Spleen (tissue), 11 donors: Measurements from ENCODE around the gene ELFN2. TPM values are rescaled to one million over a fixed set of nuclear protein-coding genes. Genes with fewer than 3 reads are reported as not detected.

Source experiments
- DNase-seq: peaks from one replicate; pipeline ENCODE4 v3.0.0-alpha.2; 2020
- H3K27ac ChIP-seq, 8 donors: fragments of 200-600 bp; sonication (generic) in 7 of 8; 1 replicate in 4 of 8; 2 replicates in 4 of 8; pipeline versions ENCODE4 v1.5.0 to v1.8.0; 2016 to 2021; ENCODE audit warnings: inconsistent platforms in 4 of 8, mild to moderate bottlenecking in 4 of 8, moderate library complexity in 1 of 8
- H3K27me3 ChIP-seq, 7 donors: fragments of 200-600 bp; sonication (generic) in 6 of 7; replicated peaks in 1 of 7; 1 replicate in 4 of 7; 2 replicates in 3 of 7; pipeline versions ENCODE4 v1.5.0 to v1.8.0; 2016 to 2021; ENCODE audit warnings: inconsistent platforms in 3 of 7, mild to moderate bottlenecking in 1 of 7
- H3K36me3 ChIP-seq, 6 donors: fragments of 200-600 bp; sonication (generic) in 5 of 6; 1 replicate in 4 of 6; 2 replicates in 2 of 6; pipeline versions ENCODE4 v1.5.0 to v1.8.0; 2016 to 2021; ENCODE audit warnings: inconsistent platforms in 2 of 6
- H3K4me1 ChIP-seq, 6 donors: fragments of 200-600 bp; sonication (generic) in 5 of 6; 1 replicate in 3 of 6; 2 replicates in 3 of 6; pipeline versions ENCODE4 v1.5.0 to v1.8.0; 2016 to 2021; ENCODE audit warnings: inconsistent platforms in 3 of 6
- H3K4me3 ChIP-seq, 8 donors: fragments of 200-600 bp; sonication (generic) in 7 of 8; 1 replicate in 4 of 8; 2 replicates in 4 of 8; pipeline versions ENCODE4 v1.5.0 to v1.8.0; 2016 to 2021; ENCODE audit warnings: inconsistent platforms in 4 of 8, mild to moderate bottlenecking in 4 of 8, moderate library complexity in 2 of 8
- H3K9me3 ChIP-seq, 8 donors: fragments of 200-600 bp; sonication (generic) in 7 of 8; 1 replicate in 4 of 8; 2 replicates in 4 of 8; pipeline versions ENCODE4 v1.5.0 to v1.8.0; 2016 to 2021; ENCODE audit warnings: inconsistent platforms in 4 of 8
- POLR2A ChIP-seq, 3 donors: fragments of 450-650 bp; IDR thresholded peaks; one replicate each; pipeline ENCODE4 v1.5.1; 2017; ENCODE audit warnings: antibody characterized with exemption in 3 of 3, mild to moderate bottlenecking in 1 of 3
- POLR2AphosphoS5 ChIP-seq, 3 donors: sonication (generic); formaldehyde crosslinking; IDR thresholded peaks; one replicate each; pipeline ENCODE4 v1.5.1; 2017; ENCODE audit warnings: antibody characterized with exemption in 3 of 3
- WGBS, 5 donors: extraction: QIAGEN DNeasy Blood & Tissue Kit in 3 of 5; methylation state at CpG; one replicate each; pipeline versions ENCODE4 v1.1.5 to v1.1.7; 2013 to 2018; 5-methylcytosine and 5-hydroxymethylcytosine counted together
- intact Hi-C: fragments of 100-400 bp; cut with DNase I; formaldehyde crosslinking; loops from one replicate; pipeline ENCODE4 v1.15.0; 2023; ENCODE audit warnings: low total_unique reads
- polyA plus RNA-seq, 3 donors: library from polyadenylated mRNA; stranded (reverse); fragments of 200-250 nt; gene quantifications; one replicate each; pipeline ENCODE4 v1.2.1, GENCODE V29; 2013
- total RNA-seq, 7 donors: library from RNA; depleted of rRNA in 3 of 7; stranded (reverse); fragments of >200 nt in 3 of 7; fragmentation: NEBNext Ultra II Directional in 4 of 7; extraction: Animal tissue kit (Norgen Biotek cat#: 25700) in 4 of 7; gene quantifications; one replicate each; pipeline versions ENCODE4 v1.1.0 to v1.2.1, GENCODE V29; 2016 to 2021
- TF ChIP-seq, protein P1 (sequence below), 11 experiments: fragments of 200-600 bp in 7 of 11; fragments of 450-650 bp in 4 of 11; sonication (generic) in 4 of 11; IDR thresholded peaks in 8 of 11; conservative IDR thresholded peaks in 3 of 11; 1 replicate in 7 of 11; 2 replicates in 4 of 11; pipeline versions ENCODE4 v1.4.0 to v1.8.0; 2016 to 2021; ENCODE audit warnings: antibody characterized with exemption in 11 of 11, inconsistent platforms in 4 of 11, mild to moderate bottlenecking in 1 of 11
- donor health status: healthy with polysubstance abuse.
- donor health status: DM: no; HTN: no; CAD: no; lungs with moderate emphysema.
- donor health status: DM: no; HTN: no; CAD: no.
- donor health status: Bipolar disorder and iron deficiency.
- donor health status: healthy.
- donor health status: DM: no; HTN: no; CAD: no.
- donor health status: DM: yes; HTN: yes; CAD: no.

Gene ELFN2
- total and polyA plus RNA-seq, 10 donors: 0.02 to 0.19 (median 0.07) TPM; not detected in 1

- Histone ChIP-seq H3K4me1 (no peaks in the 10 kb centered on the region), H3K4me3 (no peak overlapping the region), H3K27me3 (peaks cover 0 to 46% (median 0%) of the 10 kb centered on the region in 7 donors), H3K9me3 (no peaks in the 10 kb centered on the region), H3K27ac (no peak overlapping the region), H3K36me3 (no peaks in the 10 kb centered on the region)
- no peak for DNase-seq
- 77 to 85% (median 81%) methylated on average over 15 to 17 of the region's 17 CpGs for WGBS, 5 donors
- TF ChIP-seq POLR2AphosphoS5 (IDR thresholded peaks at IDR 0.05) (no peak), POLR2A (IDR thresholded peaks at IDR 0.05) (no peak)
- TF ChIP-seq, protein P1, sequence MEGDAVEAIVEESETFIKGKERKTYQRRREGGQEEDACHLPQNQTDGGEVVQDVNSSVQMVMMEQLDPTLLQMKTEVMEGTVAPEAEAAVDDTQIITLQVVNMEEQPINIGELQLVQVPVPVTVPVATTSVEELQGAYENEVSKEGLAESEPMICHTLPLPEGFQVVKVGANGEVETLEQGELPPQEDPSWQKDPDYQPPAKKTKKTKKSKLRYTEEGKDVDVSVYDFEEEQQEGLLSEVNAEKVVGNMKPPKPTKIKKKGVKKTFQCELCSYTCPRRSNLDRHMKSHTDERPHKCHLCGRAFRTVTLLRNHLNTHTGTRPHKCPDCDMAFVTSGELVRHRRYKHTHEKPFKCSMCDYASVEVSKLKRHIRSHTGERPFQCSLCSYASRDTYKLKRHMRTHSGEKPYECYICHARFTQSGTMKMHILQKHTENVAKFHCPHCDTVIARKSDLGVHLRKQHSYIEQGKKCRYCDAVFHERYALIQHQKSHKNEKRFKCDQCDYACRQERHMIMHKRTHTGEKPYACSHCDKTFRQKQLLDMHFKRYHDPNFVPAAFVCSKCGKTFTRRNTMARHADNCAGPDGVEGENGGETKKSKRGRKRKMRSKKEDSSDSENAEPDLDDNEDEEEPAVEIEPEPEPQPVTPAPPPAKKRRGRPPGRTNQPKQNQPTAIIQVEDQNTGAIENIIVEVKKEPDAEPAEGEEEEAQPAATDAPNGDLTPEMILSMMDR (IDR thresholded peaks at IDR 0.05 in 8 of 11, conservative IDR thresholded peaks at IDR 0.05 in 3 of 11): no peak
- intact Hi-C loops: no loop called here
Measured at GRCh38 chr22:37343863-37344734, 83.2 kb downstream of the ELFN2 start.

DNA sequence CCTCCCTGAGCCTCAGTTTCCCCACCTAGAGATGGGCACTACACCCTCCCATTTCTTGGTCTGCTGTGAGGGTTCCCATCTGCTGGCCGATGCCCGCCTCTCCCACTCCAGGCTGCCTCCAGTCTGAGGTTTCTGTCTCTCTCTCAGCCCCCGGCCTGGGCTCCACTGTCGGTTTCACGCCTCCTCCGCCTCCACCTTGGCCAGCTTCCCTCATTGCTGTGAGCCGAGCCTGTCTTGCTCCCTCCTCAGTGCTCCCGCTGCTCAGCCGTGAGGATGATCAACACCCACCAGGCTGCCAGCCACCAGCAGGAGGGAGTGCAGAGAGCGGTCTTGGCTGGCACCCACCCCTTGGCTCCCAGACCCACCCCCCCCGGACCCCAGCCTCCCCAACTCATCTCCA lies 83.9 kb downstream of the ELFN2 start:
- DNase-seq: no peak
- no peak overlapping the region for H3K27ac ChIP-seq
- TF ChIP-seq POLR2AphosphoS5 (IDR thresholded peaks at IDR 0.05): no peak
- TF ChIP-seq, protein P1 (IDR thresholded peaks at IDR 0.05 in 8 of 11, conservative IDR thresholded peaks at IDR 0.05 in 3 of 11): no peak
- no peak for TF ChIP-seq POLR2A (IDR thresholded peaks at IDR 0.05)
- 68 to 84% (median 72%) methylated on average over 11 of the region's 11 CpGs for WGBS, 5 donors
- H3K9me3 ChIP-seq: no peaks in the 10 kb centered on the region
- H3K4me1 ChIP-seq: no peaks in the 10 kb centered on the region
- intact Hi-C loops: no loop called here
- peaks cover 0 to 53% (median 0%) of the 10 kb centered on the region in 7 donors for H3K27me3 ChIP-seq
- H3K36me3 ChIP-seq: no peaks in the 10 kb centered on the region
- H3K4me3 ChIP-seq: no peak overlapping the region

DNA sequence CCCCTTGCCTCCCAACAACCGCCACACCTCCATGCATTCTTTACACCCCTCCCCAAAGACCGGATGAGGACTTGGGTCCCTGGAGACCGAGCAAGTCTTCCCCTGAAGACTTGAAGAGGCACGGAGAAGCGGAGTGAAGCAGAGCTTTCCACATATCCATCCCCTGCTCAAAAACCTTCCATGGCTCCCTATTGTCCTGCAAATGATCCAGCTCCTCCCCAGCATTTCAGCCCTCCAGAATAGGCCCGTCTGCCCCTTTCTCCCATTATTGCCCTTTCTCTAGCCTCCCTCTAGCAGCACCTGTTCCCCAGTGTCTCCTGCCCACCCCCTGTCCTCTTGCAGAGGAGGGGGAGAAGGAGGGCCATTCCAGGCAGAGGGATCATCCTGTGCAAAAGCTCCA lies 85.2 kb downstream of the ELFN2 start:
- no peaks in the 10 kb centered on the region for H3K36me3 ChIP-seq
- no peak overlapping the region for H3K27ac ChIP-seq
- TF ChIP-seq POLR2AphosphoS5 (IDR thresholded peaks at IDR 0.05) (no peak), POLR2A (IDR thresholded peaks at IDR 0.05) (no peak)
- TF ChIP-seq, protein P1 (IDR thresholded peaks at IDR 0.05 in 8 of 11, conservative IDR thresholded peaks at IDR 0.05 in 3 of 11): no peak
- no peaks in the 10 kb centered on the region for H3K4me1 ChIP-seq
- H3K4me3 ChIP-seq: no peak overlapping the region
- H3K9me3 ChIP-seq: no peaks in the 10 kb centered on the region
- intact Hi-C loops: no loop called here
- DNase-seq: no peak
- WGBS, 5 donors: 79 to 89% (median 85%) methylated on average over 6 of the region's 6 CpGs
- H3K27me3 ChIP-seq: peaks cover 0 to 66% (median 0%) of the 10 kb centered on the region in 7 donors
